GM12801 (cell line): ENCODE measurements around the gene CD53.

Experiments used
- TF ChIP-seq, protein P1 (sequence below): IDR thresholded peaks from one replicate; pipeline ENCODE4 v1.5.1; 2011; ENCODE audit warnings: control low read depth; ENCODE audit not compliant: insufficient read length; ENCODE audit errors: extremely low read depth

Gene CD53

DNA sequence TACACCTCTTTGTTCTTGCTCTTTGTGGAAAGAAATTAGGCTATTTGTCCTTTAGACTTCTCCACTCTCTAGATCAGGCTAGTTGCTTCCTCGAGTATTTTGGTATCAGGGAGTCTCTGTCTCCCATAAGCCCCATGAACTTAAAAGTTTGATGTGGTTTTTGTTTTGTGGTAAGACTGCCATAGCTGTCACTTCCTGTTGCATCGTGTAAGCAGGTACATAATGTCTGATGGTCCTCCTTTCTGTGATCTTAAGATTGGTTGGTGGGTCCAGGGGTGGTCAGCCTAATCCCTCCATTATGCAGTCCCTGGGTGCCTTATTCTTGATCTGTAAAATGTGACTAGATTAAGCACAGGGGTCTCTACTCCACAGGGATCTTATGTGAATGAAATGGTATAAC is 23.1 kb downstream of the CD53 start:
- TF ChIP-seq, protein P1, sequence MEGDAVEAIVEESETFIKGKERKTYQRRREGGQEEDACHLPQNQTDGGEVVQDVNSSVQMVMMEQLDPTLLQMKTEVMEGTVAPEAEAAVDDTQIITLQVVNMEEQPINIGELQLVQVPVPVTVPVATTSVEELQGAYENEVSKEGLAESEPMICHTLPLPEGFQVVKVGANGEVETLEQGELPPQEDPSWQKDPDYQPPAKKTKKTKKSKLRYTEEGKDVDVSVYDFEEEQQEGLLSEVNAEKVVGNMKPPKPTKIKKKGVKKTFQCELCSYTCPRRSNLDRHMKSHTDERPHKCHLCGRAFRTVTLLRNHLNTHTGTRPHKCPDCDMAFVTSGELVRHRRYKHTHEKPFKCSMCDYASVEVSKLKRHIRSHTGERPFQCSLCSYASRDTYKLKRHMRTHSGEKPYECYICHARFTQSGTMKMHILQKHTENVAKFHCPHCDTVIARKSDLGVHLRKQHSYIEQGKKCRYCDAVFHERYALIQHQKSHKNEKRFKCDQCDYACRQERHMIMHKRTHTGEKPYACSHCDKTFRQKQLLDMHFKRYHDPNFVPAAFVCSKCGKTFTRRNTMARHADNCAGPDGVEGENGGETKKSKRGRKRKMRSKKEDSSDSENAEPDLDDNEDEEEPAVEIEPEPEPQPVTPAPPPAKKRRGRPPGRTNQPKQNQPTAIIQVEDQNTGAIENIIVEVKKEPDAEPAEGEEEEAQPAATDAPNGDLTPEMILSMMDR = no peak

DNA sequence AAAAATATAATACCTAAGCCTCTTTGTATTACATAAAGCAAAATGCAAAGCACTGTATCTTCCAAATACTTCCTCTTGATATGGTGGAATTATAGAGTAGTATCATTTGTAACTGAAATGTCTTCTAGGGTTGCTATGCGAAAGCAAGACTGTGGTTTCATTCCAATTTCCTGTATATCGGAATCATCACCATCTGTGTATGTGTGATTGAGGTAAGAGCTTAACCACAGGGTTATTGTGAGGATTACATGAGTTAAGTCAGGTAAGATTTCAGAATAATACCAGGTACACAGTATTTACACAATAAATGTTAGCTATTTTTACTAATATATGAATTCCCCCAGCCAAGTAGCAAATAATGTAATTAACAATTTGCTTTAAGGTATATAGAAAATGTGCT is 24.7 kb downstream of the CD53 start:
- TF ChIP-seq, protein P1 = no peak

DNA sequence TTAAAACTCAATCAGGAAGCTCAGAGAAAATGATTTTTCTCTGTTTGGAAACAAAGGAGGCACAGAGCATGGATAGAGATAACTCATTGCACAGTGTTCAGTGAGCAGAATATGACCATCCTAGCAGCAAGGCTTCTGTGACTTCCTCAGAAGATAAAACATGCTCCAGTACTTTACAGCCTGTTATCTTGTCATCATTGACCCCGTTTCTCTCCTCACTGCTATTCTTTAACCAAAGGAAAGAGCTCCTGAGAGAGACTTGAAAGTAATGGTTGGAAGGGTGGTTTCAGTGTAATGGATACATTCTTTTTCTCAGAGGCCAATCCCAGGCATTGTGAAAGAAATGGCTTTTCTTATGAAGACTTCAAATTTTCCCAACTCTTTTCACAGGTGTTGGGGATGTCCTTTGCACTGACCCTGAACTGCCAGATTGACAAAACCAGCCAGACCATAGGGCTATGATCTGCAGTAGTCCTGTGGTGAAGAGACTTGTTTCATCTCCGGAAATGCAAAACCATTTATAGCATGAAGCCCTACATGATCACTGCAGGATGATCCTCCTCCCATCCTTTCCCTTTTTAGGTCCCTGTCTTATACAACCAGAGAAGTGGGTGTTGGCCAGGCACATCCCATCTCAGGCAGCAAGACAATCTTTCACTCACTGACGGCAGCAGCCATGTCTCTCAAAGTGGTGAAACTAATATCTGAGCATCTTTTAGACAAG is 25.9 kb downstream of the CD53 start:
- TF ChIP-seq, protein P1 = no peak

DNA sequence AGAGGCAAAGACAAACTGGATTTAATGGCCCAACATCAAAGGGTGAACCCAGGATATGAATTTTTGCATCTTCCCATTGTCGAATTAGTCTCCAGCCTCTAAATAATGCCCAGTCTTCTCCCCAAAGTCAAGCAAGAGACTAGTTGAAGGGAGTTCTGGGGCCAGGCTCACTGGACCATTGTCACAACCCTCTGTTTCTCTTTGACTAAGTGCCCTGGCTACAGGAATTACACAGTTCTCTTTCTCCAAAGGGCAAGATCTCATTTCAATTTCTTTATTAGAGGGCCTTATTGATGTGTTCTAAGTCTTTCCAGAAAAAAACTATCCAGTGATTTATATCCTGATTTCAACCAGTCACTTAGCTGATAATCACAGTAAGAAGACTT is 26.5 kb downstream of the CD53 start:
- TF ChIP-seq, protein P1 = no peak

DNA sequence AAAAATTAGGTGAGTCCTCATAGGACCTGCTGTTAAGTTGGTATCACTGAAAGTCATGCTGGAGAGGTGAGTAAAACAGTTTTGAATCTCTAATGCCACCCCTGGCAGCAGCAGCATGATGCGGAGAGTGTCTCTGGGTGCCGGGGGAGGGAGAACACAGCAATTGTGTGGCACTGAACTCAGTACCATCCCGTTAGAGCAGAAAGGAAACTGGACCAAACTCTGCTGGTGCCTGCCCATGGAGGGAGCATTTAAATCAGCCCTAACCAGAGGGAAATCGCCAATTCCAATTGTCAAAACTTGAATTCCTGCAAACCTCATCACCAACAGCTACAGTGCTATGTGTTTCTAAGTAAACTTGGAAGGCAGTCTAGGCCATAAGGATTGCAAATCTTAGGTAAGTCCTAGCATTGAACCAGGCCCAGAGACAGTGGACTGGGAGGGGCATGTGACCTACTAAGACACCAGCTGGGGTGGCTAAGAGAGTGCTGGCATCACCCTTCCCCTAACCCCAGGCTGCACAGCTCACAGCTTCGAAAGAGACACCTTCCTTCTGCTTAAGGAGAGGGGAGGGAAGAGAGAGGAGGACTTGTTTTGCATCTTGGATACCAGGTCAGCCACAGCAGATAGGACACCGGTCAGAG is 30.0 kb downstream of the CD53 start:
- TF ChIP-seq, protein P1 = no peak

DNA sequence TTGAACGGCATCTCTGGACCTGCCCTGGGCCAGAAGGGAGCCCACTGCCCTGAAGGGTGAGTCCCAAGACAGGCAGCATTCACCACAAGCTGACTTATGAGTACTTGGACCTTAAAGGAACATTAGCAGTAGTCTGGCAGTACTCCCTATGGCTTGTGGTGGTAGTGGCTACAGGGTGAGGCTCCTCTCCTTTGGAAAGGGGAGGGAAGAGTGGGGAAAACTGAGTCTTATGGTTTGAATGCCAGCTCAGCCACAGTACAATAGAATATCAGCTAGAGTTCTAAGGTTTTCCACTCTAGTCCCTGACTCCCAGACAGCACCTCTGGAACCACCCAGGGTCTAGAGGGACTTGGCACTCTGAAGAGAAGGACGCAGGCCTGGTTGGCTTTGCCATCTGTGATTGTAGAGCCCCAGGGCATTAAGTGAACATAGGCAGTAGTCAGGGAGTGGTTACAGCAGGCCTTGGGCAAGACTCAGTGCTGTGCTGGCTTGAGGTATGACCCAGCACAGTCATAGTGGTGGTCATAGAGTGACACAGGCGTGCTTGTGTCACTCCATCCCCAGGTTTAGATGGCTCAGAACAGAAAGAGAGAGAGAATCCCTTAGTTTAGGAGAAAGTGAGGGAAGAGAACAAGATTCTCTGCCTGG is 31.0 kb downstream of the CD53 start:
- TF ChIP-seq, protein P1 = no peak

DNA sequence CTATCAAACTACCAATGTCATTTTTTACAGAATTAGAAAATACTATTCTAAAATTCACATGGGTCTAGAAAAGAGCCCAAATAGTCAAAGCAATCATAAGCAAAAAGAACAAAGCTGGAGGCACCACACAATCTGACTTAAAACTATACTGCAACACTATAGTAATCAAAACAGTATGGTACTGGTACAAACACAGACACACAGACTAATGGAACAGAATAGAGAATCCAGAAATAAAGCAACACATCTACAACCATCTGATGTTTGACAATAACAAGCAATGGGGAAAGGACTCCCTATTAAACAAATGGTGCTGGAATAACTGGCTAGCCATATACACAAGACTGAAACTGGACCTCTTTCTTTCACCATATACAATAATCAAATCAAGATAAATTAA is 39.8 kb downstream of the CD53 start:
- TF ChIP-seq, protein P1 = no peak
